ENCODE results near the gene CPA5.

The CPA5 gene

DNA sequence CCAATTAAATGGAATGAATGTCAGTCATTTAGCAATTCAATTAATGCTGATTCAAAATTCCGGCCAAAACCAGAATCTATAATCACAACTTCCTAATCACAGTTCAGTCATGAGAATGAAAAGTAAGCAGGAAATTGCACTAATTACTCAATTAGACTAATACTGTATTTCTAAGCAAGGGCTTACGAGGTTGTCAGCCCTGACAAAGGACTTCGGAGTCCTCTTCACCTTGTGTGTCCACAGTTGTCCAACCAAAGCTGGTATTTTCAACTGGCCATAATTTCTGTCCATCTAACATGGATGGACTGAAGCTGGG, 53.1 kb downstream of the CPA5 start:
- no peak for DNase-seq

DNA sequence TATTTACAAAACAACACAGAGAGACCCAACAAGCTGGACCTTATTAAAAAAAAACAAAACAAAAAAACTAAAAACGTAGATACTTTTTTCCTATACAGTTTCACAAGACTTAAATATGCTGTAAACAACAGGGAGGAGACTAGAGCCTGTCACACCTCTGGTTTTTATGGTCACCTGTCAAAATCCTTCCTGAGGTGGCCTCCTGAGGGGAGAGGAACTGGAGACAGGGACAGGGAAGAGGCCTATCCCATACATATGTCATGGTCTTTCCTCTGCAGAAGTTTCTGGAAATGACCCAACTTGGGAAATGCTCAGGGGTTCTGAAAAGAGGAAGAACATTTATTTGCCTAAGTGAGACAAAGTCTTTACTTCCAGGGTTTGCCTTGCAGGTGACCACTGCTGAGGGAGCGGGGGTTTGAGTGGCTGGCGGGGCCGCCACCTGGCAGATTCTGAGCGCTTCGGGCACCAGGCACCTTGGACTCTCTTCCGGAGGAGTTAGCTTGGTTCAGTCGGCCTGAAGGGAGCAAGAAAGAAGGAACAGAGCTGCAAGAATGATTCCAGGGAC, 54.0 kb downstream of the CPA5 start:
- no peak for DNase-seq

DNA sequence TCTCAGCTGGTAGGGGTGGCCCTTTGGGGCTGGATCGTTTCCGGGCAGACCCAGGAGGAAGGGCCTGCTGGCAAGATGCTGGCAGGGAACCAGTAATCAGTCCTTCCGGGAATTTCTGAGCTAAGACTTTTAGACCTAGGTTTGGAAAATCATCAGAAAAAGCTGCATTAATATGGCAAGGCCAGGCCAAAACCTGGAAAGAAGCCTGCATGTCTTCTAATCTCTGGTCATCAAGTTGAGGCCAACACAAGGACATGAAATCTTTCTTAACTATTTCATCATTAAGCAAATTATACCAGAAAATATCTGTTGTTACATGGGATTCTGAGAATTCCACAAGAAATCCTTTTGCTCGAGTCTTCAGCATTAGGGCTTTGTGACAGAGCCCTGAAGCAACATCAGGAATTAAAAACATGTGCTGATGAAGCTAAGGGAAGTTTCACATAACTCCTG, 55.5 kb downstream of the CPA5 start:
- no peak for DNase-seq

DNA sequence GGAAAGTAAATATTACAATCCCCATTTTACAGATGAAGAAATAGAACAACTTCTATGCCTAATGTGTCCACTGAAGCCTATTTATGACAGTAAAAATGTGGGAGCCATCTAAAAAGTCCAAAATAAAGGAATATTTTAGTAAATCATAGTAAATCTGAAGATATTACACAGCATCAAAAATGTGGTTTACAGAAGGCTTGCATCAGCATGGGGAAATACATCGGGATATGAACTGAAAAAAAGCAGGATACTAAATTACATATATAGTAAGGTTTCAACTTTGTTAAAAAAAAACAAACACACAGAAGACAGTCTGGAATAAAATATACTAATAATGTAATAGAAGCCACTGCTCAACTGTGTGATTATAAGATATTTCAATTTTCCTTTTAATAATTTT, 56.5 kb downstream of the CPA5 start:
- no peak for DNase-seq

DNA sequence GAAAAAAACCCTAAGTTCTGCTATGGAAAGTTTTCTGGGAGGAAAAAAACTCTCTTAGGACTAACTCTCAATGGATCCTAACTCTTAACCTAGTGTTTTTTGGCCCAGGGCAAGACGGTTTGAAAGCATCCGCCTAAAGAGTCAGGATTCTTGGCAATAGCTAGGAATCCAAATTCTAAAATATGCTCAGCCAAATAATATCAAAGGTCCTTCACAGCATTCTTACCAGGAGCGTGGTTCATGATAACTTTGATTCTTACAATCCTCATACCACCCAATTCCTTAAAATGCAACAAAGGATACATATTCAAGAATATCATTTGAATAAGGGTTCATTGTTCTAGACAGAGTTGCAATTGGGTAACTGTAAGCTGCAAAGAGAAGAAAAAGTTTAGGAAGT, 57.0 kb downstream of the CPA5 start:
- DNase-seq = no peak

DNA sequence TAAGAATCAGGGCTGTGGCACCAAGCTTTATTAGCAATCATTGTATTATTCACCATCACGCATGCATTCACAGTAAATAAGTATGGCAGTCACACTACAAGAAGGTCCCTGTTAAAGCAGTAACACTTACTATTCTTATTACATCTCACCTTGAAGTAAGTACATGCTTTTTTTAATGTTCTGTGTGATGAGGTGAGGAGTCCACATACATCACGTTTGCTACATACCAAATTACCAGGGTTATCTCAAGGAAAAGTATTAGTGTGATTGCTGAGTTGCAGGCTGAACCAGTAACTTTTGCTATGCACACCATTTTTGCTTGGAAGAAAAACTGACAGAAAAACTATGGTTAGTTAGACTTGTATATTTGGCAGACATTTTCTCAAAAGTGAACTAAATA, 60.4 kb downstream of the CPA5 start:
- DNase-seq = no peak

DNA sequence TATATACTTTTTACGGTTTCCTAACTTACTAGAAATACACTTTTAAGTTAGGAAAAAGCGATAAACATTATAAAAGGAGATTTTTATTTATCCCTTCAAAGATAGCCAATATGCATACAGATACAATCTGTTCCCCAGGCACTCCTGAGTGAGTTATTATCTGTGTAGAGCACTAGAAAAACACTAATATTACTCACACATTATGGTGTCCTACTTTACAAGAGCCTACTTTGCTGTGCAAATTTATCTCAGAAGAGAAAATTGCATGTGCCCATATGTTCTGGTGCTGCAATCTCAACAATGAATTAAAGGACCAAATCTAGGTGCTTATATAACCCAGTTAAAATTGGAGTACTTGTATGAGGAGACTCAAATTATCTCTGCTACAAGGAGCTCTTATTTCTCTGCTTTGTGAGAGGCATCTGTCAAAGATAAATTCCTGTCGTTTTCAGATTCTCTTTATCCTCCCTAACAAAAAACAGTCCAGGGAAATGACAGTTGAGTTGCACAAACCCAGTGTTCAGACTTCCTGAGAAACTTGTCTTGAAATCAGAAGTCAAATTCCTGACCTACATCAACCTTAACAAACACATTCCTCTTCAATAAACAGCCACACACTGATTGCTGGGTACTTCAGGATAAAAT, 64.6 kb downstream of the CPA5 start:
- DNase-seq = no peak

DNA sequence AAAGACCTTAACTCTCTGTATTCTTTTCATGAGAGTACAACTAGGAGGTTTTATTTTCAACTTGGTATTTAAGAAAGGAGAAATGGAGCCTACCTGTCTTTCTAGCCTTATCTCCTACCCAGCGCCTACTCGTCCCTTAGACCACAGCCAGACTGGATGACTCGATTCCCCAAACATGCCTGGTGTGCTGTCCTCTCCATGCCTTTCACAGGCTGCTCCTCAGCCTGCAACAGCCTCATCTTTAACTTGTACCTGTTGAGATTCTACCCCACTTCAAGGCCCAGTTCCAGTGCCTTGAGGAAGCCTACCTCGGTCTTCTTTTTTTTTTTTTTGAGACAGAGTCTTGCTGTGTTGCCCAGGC, 65.1 kb downstream of the CPA5 start:
- no peak for DNase-seq

DNA sequence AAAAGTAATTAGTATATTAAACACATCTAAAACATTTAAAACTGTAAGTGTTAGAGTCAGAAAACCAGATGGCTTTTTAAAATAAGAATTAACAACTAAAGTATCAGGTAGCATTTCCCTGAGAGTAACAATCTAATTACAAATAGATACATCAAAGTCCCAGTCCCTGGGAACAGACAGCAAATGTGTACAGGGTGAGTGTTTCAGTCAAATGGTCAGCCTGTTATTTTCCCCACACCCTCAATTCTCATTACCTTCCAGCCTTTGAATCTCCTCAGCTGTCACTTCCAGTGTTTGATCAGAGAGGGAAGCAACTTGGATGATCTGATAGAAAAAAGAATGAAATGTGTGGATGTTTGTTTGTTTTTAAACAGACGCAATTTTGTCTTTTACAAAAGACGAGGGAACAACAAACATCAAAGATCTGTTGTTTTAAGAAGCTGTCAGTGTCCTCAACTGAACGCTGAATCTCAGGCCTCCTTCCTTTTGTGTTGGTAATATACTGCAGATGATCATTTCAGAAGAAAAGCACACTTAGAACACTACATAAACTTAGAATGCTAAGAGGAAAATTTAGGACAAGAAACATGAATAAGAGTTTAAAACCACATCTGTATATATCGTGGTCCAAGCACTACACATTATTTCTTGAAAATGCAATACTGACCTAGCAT, 66.4 kb downstream of the CPA5 start:
- no peak for DNase-seq

DNA sequence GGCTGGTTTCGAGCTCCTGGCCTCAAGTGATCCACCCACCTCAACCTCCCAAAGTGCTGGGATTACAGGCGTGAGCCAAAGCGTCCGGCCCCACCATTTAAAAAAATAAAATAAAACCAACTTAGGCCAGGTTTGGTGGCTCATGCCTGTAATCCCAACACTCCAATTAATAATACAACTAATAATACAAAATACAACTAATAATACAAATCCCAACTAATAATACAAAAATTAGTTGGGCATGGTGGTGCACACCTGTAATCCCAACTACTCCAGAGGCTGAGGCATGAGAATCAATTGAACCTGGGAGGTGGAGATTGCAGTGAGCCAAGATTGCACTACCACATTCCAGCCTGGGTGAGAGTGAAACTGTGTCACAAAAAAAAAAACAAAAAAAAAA, 68.6 kb downstream of the CPA5 start:
- DNase-seq = no peak

DNA sequence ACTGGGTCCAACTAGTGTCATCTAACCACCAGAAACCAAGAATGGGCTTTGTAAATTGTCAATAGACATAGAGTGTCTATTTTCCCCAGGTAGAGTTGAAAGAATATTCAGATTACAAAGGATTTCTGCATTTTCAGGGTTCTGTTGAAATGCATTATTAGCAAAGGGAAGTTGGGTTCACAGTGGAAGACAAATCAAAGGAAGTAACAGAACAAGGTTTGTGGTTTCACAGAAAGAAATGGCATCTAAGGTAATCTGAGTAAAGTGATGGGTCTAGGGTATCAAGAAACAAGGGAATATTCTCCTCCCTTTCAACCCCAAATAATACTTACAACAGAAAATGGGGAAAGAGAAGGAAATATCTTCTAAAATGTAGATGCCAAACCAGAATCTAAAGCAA, 70.4 kb downstream of the CPA5 start:
- no peak for DNase-seq

DNA sequence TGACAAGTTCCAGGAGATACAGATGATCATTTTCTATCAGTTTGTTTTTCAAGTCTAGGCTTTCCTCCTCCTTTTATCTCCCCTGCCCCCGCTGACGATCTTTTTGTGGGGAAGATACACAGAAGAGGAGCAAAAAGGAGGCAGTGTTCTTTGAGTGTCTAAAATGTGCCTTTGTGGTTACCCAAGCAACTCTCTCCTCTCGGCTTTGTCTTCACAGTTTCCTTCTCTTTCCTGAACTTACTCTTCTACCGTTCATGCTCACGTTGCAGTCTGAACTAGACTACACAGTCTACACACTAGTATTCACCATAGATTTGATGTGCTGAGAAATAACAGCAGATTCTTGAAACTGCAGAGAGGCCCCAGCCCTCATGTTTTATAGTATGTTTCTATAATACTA, 72.6 kb downstream of the CPA5 start:
- DNase-seq = no peak

DNA sequence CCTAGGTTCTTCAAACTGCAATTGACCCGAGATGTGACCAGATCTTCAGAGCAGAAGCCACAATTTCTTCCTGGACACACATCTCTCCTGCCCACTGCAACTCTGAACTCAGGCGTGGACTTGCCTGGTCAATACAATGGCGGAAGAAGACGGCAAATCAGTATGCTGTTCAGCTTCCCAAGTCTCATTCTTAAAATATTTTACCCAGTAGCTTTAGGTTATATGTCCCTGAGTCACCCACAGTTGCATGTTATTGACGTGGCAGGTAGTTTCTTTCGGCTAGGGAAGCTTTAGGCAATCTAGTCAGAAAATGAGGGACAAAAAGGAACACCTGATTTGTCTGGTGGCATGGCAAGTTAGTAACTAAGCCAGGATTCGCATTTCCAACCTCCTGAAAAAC, 73.7 kb downstream of the CPA5 start:
- no peak for DNase-seq
